ENCODE measurements around the gene CEP76.

DNA sequence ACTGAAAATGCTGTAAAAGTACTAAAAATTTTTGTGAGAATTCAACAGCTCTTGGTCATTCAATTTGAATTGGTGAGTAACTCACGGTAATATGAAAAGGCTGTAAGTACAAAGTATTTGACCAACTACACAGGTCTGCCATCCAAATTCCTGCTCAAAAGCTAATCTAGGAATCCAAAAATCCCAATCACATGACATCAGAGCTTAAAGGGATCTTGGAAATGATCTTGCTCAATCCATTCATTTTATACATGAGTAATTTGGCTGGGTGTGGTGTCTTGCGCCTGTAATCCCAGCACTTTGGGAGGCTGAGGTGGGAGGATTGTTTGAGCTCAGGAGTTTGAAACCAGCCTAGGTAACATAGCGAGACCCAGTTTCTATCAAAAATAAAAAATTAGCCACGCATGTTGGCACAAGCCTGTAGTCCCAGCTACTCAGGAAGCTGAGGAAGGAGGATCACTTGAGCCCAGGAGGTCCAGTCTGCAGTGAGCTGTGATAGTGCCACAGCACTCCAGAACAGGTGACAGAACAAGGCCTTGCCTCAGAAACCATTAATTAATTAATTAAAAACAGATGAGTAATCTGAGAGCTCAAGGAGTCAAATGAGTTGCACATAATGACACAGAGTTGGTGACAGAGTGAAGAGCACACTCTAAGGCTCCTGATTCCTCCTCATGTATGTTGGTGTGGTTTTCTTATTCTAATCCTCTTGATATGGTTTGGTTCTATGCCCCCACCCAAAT, 64.5 kb downstream of the CEP76 start:
- TF ChIP-seq, protein P1, sequence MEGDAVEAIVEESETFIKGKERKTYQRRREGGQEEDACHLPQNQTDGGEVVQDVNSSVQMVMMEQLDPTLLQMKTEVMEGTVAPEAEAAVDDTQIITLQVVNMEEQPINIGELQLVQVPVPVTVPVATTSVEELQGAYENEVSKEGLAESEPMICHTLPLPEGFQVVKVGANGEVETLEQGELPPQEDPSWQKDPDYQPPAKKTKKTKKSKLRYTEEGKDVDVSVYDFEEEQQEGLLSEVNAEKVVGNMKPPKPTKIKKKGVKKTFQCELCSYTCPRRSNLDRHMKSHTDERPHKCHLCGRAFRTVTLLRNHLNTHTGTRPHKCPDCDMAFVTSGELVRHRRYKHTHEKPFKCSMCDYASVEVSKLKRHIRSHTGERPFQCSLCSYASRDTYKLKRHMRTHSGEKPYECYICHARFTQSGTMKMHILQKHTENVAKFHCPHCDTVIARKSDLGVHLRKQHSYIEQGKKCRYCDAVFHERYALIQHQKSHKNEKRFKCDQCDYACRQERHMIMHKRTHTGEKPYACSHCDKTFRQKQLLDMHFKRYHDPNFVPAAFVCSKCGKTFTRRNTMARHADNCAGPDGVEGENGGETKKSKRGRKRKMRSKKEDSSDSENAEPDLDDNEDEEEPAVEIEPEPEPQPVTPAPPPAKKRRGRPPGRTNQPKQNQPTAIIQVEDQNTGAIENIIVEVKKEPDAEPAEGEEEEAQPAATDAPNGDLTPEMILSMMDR (IDR thresholded peaks at IDR 0.05; ENCODE audit: insufficient read depth, low read length, poor library complexity, severe bottlenecking): no peak
- no peak for TF ChIP-seq EZH2phosphoT487 (conservative IDR thresholded peaks at IDR 0.05; ENCODE audit: low read length)

All from SU-DHL-6 (cell line).